ENCODE measurements around the gene CHRM4.

Gene CHRM4

DNA sequence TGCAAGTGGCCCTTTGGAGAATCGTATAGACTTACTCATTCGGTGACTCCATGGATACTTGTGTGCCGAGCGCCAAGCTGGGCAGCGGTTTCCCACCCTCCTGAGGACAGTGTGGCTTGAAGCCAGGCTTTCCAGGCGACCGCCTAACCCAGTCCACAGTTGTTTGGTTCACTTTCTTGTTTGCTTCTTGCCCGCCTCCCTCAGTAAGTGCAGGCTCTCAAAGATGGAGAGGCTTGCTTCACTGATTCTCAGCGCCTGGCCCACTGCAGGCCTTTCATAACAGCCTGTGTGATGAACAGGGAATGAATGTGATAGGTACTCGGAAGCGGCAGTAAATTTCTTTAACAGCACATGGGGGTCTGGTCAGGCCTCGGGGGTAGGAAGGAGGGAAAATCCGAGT, 21.3 kb downstream of the CHRM4 start:
- ATAC-seq (no peak), DNase-seq (ENCODE audit: low spot score in 2 of 2) (no peak)
- H3K36me3 Mint-ChIP-seq: peaks cover 73% of the 10 kb centered on the region
- peaks cover 25% of the 10 kb centered on the region for H3K4me1 Mint-ChIP-seq
- no peak overlapping the region for H3K4me3 Mint-ChIP-seq
- peak overlapping the region; percentile 37 for H3K27ac Mint-ChIP-seq
- no peaks in the 10 kb centered on the region for H3K9me3 Mint-ChIP-seq

DNA sequence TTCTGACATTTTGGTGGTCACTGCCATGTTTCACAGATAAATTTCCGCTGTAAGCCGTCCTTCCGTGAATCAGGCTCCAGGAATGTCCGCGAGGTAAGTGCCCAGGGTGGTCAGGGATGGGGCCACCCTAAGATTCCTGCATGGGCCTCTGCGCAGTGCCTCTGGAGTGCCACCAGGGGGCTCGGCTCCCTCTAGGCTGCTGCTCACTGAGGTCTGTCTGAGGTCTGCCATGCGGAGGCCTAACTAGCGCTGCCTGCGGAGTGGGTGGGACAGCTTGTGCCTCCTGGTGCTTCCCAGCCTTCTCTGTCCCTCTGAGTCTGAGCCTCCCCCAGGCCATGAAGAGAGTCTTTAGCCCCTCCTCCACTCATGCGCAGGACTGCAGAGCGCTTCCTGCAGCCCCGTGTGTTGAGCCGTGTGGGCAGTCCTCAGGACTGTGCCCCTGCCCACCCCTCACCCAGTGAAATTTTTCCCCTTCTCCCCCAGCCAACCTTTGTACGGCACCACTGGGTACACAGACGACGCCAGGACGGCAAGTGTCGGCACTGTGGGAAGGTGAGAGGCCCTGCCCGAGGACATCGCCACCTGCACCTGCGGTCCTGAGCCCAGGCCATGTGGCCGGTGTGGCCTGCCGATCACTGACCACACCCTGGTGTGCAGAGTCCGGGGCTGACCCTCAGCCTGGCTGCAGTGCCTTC, 22.0 kb downstream of the CHRM4 start:
- H3K36me3 Mint-ChIP-seq: peaks cover 66% of the 10 kb centered on the region

GRCh38 chr11:46367916-46368267, 23.7 kb downstream of the CHRM4 start:
- DNase-seq (ENCODE audit: low spot score in 2 of 2) (no peak), ATAC-seq (no peak)
- Mint-ChIP-seq H3K4me3 (no peak overlapping the region), H3K36me3 (peaks cover 54% of the 10 kb centered on the region), H3K9me3 (no peaks in the 10 kb centered on the region), H3K4me1 (peaks cover 45% of the 10 kb centered on the region), H3K27ac (peak overlapping the region; percentile 67)

More for the DNA sequence above, 22.0 kb downstream of the CHRM4 start:
- H3K27ac Mint-ChIP-seq: peak overlapping the region; percentile 37
- peaks cover 32% of the 10 kb centered on the region for H3K4me1 Mint-ChIP-seq
- no peaks in the 10 kb centered on the region for H3K9me3 Mint-ChIP-seq
- peak; percentile 64 for ATAC-seq
- peak in 1 of 2 donors; percentile 80 for DNase-seq (ENCODE audit: low spot score in 2 of 2)
- no peak overlapping the region for H3K4me3 Mint-ChIP-seq

DNA sequence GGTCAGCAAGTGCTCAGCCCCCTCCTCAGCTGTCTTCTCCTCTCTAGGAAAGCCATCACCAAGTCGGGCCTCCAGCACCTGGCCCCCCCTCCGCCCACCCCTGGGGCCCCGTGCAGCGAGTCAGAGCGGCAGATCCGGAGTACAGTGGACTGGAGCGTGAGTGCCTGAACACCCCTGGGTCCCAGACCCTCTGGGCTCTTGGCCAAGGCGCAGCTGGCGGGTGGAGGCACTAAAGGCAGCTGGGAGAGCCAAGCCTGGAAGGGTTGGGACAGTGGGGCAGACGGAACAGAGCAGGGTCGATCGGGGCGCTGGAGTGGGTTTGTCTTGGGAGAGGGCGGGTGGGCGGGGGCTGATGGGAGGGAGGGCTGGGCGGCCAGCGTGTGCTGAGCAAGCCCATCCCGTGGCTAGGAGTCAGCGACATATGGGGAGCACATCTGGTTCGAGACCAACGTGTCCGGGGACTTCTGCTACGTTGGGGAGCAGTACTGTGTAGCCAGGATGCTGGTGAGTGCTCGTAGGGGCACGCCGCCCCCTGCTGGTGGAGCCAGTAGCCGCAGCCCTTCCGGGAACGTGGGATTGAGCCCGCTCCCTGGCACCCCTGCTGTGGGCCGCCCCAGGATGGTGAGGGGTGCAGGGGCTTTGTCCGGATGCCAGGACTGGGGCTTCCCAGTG, 24.2 kb downstream of the CHRM4 start:
- Mint-ChIP-seq H3K4me1 (peaks cover 51% of the 10 kb centered on the region), H3K9me3 (no peaks in the 10 kb centered on the region), H3K4me3 (peak overlapping the region; percentile 32), H3K27ac (peak overlapping the region; percentile 67), H3K36me3 (peaks cover 49% of the 10 kb centered on the region)
- DNase-seq (ENCODE audit: low spot score in 2 of 2) (peak; percentile 72 to 88), ATAC-seq (peak; percentile 85)

GRCh38 chr11:46366661-46367161, 24.9 kb downstream of the CHRM4 start:
- Mint-ChIP-seq H3K36me3 (peaks cover 42% of the 10 kb centered on the region), H3K27ac (no peak overlapping the region), H3K4me1 (peaks cover 56% of the 10 kb centered on the region), H3K9me3 (no peaks in the 10 kb centered on the region), H3K4me3 (peak overlapping the region; percentile 32)
- ATAC-seq: no peak
- DNase-seq (ENCODE audit: low spot score in 2 of 2): no peak

DNA sequence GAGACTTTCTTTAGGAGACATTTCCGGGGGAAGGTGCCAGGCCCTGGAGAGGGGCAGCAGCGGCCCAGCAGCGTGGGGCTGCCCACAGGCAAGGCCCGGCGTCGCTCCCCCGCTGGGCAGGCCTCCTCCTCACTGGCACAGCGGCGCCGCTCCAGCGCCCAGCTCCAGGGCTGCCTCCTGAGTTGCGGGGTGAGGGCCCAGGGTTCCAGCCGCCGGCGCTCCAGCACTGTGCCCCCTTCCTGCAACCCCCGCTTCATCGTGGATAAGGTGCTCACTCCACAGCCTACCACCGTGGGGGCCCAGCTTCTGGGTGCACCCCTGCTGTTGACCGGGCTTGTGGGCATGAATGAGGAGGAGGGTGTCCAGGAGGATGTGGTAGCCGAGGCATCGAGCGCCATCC, 25.3 kb downstream of the CHRM4 start:
- Mint-ChIP-seq H3K9me3 (no peaks in the 10 kb centered on the region), H3K4me1 (peaks cover 61% of the 10 kb centered on the region), H3K4me3 (no peak overlapping the region), H3K36me3 (peaks cover 39% of the 10 kb centered on the region), H3K27ac (no peak overlapping the region)
- DNase-seq (ENCODE audit: low spot score in 2 of 2) (no peak), ATAC-seq (no peak)

GRCh38 chr11:46364791-46365190, 26.8 kb downstream of the CHRM4 start:
- H3K4me1 Mint-ChIP-seq: peaks cover 66% of the 10 kb centered on the region
- ATAC-seq (no peak), DNase-seq (ENCODE audit: low spot score in 2 of 2) (no peak)
- H3K36me3 Mint-ChIP-seq: peaks cover 29% of the 10 kb centered on the region
- no peaks in the 10 kb centered on the region for H3K9me3 Mint-ChIP-seq
- H3K27ac Mint-ChIP-seq: peak overlapping the region; percentile 96
- H3K4me3 Mint-ChIP-seq: no peak overlapping the region

- peak overlapping the region; percentile 96 for H3K27ac Mint-ChIP-seq
- DNase-seq (ENCODE audit: low spot score in 2 of 2): no peak
- no peak for ATAC-seq
- no peaks in the 10 kb centered on the region for H3K9me3 Mint-ChIP-seq
- peak overlapping the region; percentile 11 for H3K4me3 Mint-ChIP-seq
- peaks cover 22% of the 10 kb centered on the region for H3K36me3 Mint-ChIP-seq
- H3K4me1 Mint-ChIP-seq: peaks cover 60% of the 10 kb centered on the region
Observed at GRCh38 chr11:46364056-46364455, 27.5 kb downstream of the CHRM4 start.

DNA sequence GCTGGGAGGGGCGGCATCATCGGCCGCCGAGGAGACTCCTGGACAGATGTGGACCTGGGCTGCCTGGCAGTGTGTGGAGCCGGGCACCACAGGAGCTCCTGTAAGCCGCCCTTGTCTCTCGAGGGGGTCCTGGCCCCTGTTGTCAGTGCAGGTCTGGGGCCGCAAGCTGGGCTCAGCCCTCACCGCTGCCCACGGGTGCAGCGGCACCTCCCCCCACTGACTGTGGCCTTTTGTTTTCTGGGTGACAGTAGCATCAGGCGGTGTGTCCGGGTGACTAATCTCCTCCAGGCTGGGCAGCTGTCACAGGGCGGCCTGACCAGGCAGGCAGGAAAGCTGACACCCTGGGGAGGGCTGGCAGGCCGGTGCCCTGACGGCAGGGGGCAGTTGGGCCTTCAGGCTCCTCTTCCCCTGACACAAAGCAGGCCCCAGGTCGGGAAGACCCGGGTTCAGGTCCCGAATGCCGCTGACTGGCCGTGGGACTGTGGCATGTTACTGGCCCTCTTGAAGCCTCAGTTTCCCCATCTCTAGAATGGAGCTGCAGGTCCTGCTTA, 28.0 kb downstream of the CHRM4 start:
- DNase-seq (ENCODE audit: low spot score in 2 of 2): no peak
- H3K4me3 Mint-ChIP-seq: peak overlapping the region; percentile 80
- no peak for ATAC-seq
- peak overlapping the region; percentile 96 for H3K27ac Mint-ChIP-seq
- peaks cover 16% of the 10 kb centered on the region for H3K36me3 Mint-ChIP-seq
- no peaks in the 10 kb centered on the region for H3K9me3 Mint-ChIP-seq
- H3K4me1 Mint-ChIP-seq: peaks cover 58% of the 10 kb centered on the region

DNA sequence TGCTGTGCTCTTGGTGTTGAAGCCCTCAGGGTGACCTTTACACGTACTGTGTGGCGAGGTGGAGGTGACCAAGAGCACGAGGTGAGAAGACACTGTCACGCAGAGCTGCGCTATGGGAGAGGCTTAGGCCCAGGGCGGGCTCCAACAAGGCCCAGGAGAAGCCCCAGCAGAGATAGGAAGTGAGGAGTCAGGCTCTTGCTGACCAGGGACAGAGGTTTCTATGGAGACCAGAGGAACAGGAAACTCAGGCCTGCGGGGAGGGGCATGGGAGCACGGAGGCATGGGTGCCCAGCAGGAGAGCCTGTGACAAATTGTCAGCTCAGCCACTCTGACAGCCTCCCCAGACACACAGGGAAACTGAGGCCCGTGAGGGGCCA, 28.6 kb downstream of the CHRM4 start:
- ATAC-seq: no peak
- Mint-ChIP-seq H3K4me3 (peak overlapping the region; percentile 80), H3K36me3 (peaks cover 11% of the 10 kb centered on the region), H3K9me3 (no peaks in the 10 kb centered on the region), H3K27ac (peak overlapping the region; percentile 96), H3K4me1 (peaks cover 53% of the 10 kb centered on the region)
- no peak for DNase-seq (ENCODE audit: low spot score in 2 of 2)

GRCh38 chr11:46362156-46363030, 29.2 kb downstream of the CHRM4 start:
- H3K4me1 Mint-ChIP-seq: peaks cover 55% of the 10 kb centered on the region
- peak overlapping the region; percentile 96 for H3K27ac Mint-ChIP-seq
- H3K36me3 Mint-ChIP-seq: peaks cover 5% of the 10 kb centered on the region
- peak overlapping the region; percentile 80 for H3K4me3 Mint-ChIP-seq
- no peak for DNase-seq (ENCODE audit: low spot score in 2 of 2)
- no peaks in the 10 kb centered on the region for H3K9me3 Mint-ChIP-seq
- no peak for ATAC-seq

DNA sequence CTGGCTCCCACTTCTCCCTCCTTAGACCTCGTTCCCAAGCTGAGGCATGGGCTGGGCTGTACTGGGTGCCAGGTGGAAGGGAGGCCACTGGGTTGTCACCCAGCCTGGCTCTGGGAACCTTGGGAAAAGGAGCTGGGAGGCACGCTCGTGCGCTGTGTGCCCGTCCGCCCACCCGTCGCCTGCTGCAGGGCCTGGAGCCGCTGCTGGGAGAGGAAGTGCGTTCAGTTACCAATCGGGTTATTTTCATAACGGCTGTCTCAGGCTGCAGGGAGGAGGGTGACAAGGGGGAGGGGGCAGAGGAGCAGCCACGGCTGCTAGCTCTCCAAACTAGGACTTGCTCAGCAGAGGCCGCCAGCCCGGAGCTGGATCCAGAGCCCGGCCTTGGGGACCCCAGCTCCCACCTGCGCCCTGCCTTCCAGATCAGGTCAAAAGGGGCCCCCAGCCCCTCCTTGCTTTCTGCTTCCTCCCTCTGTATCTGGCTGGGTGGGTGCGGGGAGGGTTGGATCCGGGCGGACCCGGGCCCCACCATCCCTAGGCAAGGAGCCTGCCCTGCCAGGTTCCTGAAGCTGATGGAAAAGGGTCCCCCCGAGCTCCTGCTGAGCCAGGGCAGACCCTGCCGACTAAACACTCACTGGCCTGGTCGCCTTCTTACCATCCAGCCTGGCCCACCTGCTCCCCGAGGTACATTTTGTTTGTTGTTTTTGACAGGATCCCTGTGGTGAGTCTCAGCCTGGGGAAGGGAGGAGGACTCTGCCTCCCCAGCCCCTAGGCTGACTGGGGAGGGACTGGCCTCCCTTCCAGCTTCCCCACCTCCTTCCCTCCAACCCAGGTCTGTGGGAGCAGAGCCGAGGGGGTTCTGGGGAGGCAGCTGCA, 30.1 kb downstream of the CHRM4 start:
- DNase-seq (ENCODE audit: low spot score in 2 of 2) (peak in 1 of 2 donors; percentile 79), ATAC-seq (peak; percentile 89)
- no peaks in the 10 kb centered on the region for H3K9me3 Mint-ChIP-seq
- peak overlapping the region; percentile 80 for H3K4me3 Mint-ChIP-seq
- peaks cover 5% of the 10 kb centered on the region for H3K36me3 Mint-ChIP-seq
- H3K4me1 Mint-ChIP-seq: peaks cover 58% of the 10 kb centered on the region
- H3K27ac Mint-ChIP-seq: peak overlapping the region; percentile 96

DNA sequence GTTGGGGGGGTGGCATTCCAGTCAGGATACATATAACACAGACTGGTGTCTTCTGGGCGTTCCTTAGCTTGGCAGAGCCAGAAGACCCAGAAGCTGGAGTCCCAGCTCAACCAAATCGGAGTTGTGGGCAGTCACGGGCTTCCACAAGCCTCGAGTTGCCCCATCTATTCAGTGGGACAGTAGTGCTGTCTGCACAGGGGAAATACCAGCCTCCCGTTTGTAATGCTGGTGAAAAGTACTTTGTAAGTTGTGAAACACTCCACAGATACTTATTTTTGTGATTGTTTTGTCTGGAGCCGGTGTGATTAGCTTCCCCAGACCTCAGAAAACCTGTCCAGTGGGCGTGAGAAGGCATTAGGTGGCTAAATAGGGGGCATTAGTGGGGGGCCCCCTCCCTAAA, 30.7 kb downstream of the CHRM4 start:
- H3K36me3 Mint-ChIP-seq: peaks cover 5% of the 10 kb centered on the region
- H3K4me1 Mint-ChIP-seq: peaks cover 65% of the 10 kb centered on the region
- ATAC-seq: peak; percentile 49
- DNase-seq (ENCODE audit: low spot score in 2 of 2): no peak
- H3K9me3 Mint-ChIP-seq: no peaks in the 10 kb centered on the region
- peak overlapping the region; percentile 80 for H3K4me3 Mint-ChIP-seq
- H3K27ac Mint-ChIP-seq: peak overlapping the region; percentile 96

- peak overlapping the region; percentile 96 for H3K27ac Mint-ChIP-seq
- no peak overlapping the region for H3K4me3 Mint-ChIP-seq
- ATAC-seq (no peak), DNase-seq (ENCODE audit: low spot score in 2 of 2) (no peak)
- no peaks in the 10 kb centered on the region for H3K9me3 Mint-ChIP-seq
- peaks cover 5% of the 10 kb centered on the region for H3K36me3 Mint-ChIP-seq
- H3K4me1 Mint-ChIP-seq: peaks cover 69% of the 10 kb centered on the region
Observed at GRCh38 chr11:46359953-46360352, 31.6 kb downstream of the CHRM4 start.
